VCaP (cell line): ENCODE results near the gene USP26.
"Not testable (repeated sequence)": the region's sequence is repeated elsewhere in the genome, so short reads cannot be mapped to it uniquely, and the experiment has no call there.

Source experiments
- H3K27ac ChIP-seq: fragments of 450-650 bp; 2 replicates; pipeline ENCODE4 v1.5.1; 2017
- TF ChIP-seq, protein P1 (sequence below): fragments of 450-650 bp; conservative IDR thresholded peaks from 2 replicates; pipeline ENCODE4 v1.5.1; 2017; ENCODE audit warnings: mild to moderate bottlenecking, moderate library complexity

Gene USP26

GRCh38 chrX:133097031-133097430 lies at the start of gene USP26:
TSS of gene USP26 (minus strand) at chrX:133097109. CDS start at chrX:133028220, 68,889 bp downstream.
- TF ChIP-seq, protein P1, sequence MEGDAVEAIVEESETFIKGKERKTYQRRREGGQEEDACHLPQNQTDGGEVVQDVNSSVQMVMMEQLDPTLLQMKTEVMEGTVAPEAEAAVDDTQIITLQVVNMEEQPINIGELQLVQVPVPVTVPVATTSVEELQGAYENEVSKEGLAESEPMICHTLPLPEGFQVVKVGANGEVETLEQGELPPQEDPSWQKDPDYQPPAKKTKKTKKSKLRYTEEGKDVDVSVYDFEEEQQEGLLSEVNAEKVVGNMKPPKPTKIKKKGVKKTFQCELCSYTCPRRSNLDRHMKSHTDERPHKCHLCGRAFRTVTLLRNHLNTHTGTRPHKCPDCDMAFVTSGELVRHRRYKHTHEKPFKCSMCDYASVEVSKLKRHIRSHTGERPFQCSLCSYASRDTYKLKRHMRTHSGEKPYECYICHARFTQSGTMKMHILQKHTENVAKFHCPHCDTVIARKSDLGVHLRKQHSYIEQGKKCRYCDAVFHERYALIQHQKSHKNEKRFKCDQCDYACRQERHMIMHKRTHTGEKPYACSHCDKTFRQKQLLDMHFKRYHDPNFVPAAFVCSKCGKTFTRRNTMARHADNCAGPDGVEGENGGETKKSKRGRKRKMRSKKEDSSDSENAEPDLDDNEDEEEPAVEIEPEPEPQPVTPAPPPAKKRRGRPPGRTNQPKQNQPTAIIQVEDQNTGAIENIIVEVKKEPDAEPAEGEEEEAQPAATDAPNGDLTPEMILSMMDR = no peak
- no peak within 1 kb of the TSS for H3K27ac ChIP-seq

DNA sequence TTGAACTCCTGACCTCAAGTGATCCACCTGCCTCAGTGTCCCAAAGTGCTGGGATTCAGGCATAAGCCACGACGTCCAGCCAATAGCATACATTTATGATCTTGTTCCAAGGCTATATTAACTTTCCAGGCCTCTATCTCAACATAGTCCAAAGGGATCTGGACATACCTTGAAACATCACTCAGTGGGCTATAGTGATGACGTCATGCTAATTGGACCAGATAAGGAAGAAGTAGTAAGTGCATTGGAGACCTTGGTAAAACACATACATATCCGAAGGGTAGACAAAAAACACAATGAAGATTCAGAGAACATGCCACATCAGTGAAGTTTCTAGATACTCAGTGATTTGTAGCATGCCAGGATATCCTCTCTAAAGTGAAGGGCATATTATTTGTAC lies 37.4 kb upstream of the USP26 start:
- TF ChIP-seq, protein P1 = no peak
- no peak overlapping the region for H3K27ac ChIP-seq

DNA sequence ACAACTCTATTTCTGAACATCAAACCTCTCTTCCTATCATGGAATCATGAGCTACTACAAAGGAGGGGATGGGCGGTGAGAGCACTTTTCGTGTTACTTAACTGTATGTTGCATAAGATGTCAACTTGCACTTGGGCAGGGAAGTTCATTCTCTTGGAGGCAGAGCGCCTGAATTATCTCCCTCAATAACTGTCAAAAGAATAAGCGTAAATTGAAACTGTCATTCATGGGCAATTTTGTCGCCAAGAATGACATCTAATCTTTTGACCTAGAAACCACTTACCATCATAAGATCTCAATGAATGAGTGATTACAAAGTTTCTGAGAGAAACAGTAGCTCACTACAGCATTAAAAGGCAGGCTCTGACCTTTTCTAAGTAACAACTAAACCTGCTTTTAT lies 23.5 kb upstream of the USP26 start:
- TF ChIP-seq, protein P1 = no peak
- no peak overlapping the region for H3K27ac ChIP-seq

- H3K27ac ChIP-seq = no peak overlapping the region
- TF ChIP-seq, protein P1 = no peak
Measured at GRCh38 chrX:133094098-133094731, 2.7 kb downstream of the USP26 start.

DNA sequence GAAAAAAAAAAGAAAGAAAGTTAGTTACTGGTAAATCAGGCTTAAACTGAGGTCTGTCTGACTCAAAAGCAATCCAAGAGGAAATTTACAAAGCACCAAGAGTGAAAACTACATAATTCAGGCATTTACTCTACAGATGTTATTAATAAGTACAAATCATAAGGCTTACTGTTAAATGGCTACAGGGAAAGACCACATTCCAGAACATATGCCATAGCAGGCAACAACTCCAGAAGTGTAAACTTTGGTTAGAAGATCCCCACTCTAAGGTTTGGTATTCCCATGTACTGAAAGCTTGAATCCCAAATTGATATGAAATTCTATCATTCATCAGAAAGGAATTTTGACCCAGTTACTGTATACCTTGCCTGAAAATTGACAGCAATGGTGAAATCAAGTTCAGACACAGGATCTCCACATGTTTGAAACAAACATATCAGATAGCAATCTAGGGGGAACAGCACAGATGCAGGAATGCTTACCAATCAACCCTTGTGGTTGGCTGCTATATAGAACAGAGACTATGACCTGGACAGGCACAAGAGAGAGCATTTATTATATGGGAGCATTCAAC lies 6.6 kb downstream of the USP26 start:
- H3K27ac ChIP-seq = no peak overlapping the region
- TF ChIP-seq, protein P1 = no peak

DNA sequence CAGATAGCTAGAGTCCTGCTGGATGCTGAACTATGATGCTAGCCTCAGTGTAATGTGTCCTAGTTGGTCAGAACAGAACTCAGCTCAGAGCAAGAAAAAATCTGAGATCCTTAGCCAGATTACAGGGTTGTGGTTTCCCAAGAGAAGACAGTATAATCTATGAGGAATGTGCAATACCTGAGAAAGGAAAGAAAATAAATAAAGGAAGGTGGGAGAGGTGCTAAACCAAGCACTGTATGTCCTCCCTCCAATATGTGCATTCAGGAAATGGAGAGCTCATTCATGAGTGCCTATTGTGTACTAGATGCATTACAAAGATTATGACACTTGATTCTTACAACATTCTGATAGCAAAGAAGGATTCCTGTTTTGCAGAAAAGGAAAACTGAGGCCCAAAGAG lies 7.5 kb downstream of the USP26 start:
- TF ChIP-seq, protein P1 = no peak
- no peak overlapping the region for H3K27ac ChIP-seq

- TF ChIP-seq, protein P1 = no peak
- H3K27ac ChIP-seq = no peak overlapping the region
Measured at GRCh38 chrX:133085785-133086184, 11.1 kb downstream of the USP26 start.

GRCh38 chrX:133085056-133085455 lies 11.9 kb downstream of the USP26 start:
- H3K27ac ChIP-seq = not testable (repeated sequence)
